NCI-H1105 (cell line): ENCODE results near the gene PAPOLA.
"Not testable (repeated sequence)": the region's sequence is repeated elsewhere in the genome, so short reads cannot be mapped to it uniquely, and the experiment has no call there.

Experiments
- DNase-seq: peaks from one replicate; lab custom pipeline; 2025; lab: John Stamatoyannopoulos, UW

The PAPOLA gene

GRCh38 chr14:96501740-96502620 is at the start of gene PAPOLA:
Gene PAPOLA (plus strand): TSS chr14:96502382. CDS start chr14:96502593, 211 bp downstream.
- DNase-seq, result peak; percentile 96

DNA sequence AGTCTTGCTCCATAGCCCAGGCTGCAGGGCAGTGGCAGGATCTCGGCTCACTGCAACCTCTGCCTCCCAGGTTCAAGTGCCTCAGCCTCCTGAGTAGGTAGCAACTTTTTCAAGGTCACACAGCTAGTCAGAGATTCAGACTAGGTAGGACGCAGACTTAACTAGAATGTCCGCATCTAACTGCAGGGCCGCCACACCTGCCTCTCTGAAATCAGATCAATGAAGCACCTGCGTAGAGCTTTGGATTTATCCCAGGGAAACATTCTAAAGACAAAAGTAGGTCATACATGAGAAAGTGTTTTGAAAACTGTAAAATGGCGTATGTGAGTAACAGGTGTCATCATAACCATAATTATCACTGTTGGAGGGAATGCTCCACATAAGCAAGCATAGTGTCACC is 49.5 kb upstream of the PAPOLA start:
- no peak for DNase-seq

- no peak for DNase-seq
Observed at GRCh38 chr14:96455588-96455987, 46.6 kb upstream of the PAPOLA start.

DNA sequence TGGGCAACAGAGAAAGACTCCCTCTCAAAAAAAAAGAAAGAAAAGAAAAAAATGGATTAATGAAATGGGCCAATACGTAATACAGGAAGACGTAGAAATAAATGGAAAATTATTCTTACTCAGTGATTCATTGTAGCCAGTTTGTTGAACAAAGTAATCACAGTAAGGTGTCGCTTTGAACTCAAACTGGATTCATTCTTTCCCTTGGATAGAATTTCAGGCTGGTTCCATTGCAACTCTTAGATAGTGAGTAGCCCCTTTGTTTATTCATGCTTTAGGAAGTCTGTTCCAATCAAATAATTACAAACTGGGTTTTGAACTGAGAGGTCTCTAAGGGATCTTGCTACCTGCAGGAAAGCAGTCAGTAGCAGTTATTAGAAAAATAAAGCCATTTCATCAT is 42.3 kb upstream of the PAPOLA start:
- DNase-seq, result no peak

- DNase-seq, result no peak
Observed at GRCh38 chr14:96461950-96462798, 40.0 kb upstream of the PAPOLA start.

- DNase-seq, result no peak
Observed at GRCh38 chr14:96464136-96464535, 38.0 kb upstream of the PAPOLA start.

GRCh38 chr14:96466918-96467317 is 35.3 kb upstream of the PAPOLA start:
- no peak for DNase-seq

GRCh38 chr14:96470331-96470730 is 31.9 kb upstream of the PAPOLA start:
- no peak for DNase-seq

GRCh38 chr14:96470967-96471366 is 31.2 kb upstream of the PAPOLA start:
- DNase-seq, result not testable (repeated sequence)

DNA sequence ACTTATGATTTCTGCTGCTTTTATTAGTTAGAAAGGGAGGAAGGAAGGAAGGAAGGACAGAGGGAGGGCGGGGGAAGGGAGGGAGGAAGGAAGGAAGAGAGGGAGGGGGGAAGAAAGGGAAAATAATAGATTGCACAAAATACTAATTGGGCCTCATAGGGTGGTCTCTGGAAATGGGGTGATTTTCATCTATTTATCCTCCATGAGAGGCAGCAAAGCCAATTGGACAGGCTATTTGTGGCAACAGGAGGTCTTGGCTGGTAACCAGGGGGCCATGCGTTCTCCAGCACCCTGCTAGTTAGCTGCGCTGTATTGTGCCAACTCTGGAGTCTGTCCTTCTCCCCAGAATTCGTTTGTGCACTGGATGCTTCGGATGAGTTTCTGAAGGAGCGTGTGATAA is 24.1 kb upstream of the PAPOLA start:
- DNase-seq, result no peak

GRCh38 chr14:96479435-96480146 is 22.6 kb upstream of the PAPOLA start:
- no peak for DNase-seq

DNA sequence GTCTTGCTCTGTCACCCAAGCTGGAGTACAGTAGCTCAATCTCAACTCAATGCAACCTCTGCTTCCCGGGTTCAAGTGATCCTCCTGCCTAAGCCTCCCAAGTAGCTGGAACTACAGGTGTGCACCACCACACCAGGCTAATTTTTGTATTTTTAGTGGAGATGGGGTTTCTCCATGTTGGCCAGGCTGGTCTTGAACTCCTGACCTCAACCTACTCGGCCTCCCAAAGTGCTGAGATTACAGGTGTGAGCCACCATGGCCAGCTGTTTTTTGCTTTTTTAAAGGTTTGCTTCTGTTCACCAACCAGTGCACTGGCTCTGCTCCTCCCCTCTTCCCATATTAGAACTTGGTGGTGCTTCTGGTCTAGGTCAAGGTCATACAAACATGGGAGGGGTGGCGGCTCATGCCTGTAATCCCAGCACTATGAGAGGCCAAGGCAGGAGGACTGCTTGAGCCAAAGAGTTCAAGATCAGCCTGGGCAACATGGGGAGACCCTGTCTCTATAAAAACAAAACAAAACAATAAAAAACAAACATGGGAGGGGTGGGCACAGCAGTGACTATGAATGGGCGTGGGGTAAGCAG is 20.4 kb upstream of the PAPOLA start:
- no peak for DNase-seq

- no peak for DNase-seq
Observed at GRCh38 chr14:96482986-96483385, 19.2 kb upstream of the PAPOLA start.

- no peak for DNase-seq
Observed at GRCh38 chr14:96484399-96484798, 17.8 kb upstream of the PAPOLA start.

DNA sequence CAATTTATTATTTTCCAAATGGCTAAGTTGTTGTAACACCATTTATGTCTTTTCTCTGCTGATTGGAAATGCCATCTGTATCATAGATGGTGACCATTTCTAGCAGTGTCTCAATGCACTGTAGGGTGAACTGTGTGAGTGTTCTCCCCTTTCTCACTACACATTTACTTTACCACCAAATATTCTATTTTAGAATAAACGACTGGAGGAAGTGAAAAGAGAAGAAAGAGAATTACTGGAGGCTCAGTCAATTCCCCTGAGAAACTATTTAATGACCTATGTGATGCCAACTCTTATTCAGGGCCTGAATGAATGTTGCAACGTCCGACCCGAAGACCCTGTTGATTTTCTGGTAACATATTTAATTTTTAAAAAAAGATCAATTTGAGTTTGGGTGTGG is 15.5 kb upstream of the PAPOLA start:
- no peak for DNase-seq

DNA sequence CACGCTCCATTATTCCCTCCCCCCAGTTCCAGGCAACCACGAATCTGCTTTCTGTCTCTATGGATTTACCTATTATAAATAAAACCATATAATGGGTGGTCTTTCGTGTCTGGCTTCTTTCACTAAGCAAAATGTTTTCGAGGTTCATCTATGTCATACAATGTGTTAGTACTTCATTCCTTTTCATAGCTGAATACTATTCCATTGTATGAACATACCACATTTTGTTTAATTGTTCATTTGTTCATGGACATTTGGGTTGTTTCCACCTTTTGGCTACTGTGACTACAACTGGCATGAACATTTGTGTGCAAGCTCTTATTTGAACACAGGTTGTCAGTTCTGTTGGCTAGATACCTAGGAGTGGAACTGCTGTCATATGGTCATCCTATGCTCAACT is 12.9 kb upstream of the PAPOLA start:
- DNase-seq, result no peak

DNA sequence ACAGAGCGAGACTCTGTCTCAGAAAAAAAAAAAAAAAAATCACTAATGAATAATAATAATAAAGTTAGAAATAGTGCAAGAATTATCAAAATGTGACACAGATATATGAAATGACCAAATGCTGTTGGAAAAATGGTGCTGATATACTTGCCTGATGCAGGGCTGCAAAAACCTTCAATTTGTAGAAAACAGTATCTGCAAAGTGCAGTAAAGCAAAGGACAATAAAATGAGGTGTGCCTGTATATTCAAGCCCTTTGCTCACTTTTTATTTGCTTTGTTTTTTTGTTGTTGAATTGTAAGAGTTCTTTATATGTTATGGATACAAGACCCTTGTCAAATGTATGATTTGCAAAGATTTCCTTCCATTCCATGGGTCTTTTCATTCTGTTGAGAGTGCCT is 9.0 kb upstream of the PAPOLA start:
- DNase-seq, result no peak

DNA sequence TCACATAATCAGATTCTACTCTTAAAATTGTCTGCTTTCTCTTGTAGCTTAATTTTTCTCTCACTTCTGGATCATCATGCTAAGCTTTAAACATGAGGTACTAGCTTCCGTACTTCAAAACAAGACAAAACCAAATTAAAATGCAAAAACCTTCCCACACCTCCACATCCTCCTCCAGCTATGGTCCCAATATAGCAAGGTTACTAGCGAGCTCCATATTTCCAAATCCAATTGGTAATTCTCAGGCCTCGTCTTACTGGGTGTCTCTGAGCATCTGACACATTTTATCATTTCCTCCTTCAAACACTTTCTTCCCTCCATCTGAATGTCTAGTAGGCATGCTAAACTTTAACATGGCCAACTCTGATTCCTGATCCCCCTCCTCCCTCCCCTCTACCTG is 7.9 kb upstream of the PAPOLA start:
- DNase-seq, result no peak

- DNase-seq, result no peak
Observed at GRCh38 chr14:96497087-96497486, 5.1 kb upstream of the PAPOLA start.

- no peak for DNase-seq
Observed at GRCh38 chr14:96497586-96497985, 4.6 kb upstream of the PAPOLA start.

DNA sequence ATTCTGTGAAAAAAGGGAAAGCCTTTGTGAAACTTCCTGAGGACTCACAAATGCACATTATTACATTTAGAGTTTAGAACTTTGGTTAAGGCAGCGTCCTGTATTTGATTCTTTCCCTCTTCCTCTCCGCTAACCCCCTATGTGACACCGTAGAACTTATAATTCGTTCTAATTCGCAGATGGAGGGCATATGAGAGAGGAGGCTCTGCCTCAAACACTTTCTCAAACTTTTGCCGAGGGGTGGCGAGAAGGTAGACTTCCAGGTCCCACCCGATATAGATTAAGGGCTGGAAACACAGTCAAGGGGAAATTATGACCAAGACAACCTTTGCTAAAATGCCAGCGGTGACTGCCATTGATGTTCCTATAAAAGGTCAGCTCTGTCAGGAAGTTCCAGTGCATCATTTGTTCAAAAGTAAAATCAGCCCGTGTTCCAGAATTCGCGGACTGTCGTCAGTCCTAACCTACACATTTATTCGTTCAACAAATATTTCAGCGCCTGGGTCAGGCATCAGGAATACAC is 904 bp upstream of the PAPOLA start:
- DNase-seq, result no peak
